Neutrophil (primary cell): ENCODE results near the gene POP7.
A peak's percentile ranks its signal among the peaks of the same experiment; 100 is the strongest.

Experiments used
- H3K27ac ChIP-seq: fragments of 200-600 bp; sonication (generic); 2 replicates; pipeline ENCODE4 v1.5.1; 2016; ENCODE audit warnings: mild to moderate bottlenecking, moderate library complexity
- H3K27me3 ChIP-seq: fragments of 200-600 bp; sonication (generic); 2 replicates; pipeline ENCODE4 v1.6.0; 2016; ENCODE audit warnings: mild to moderate bottlenecking
- H3K36me3 ChIP-seq: fragments of 200-600 bp; sonication (generic); 2 replicates; pipeline ENCODE4 v1.5.1; 2017
- H3K4me1 ChIP-seq, 2 experiments: fragments of 200-600 bp in 1 of 2; sonication (generic) in 1 of 2; 1 replicate in 1 of 2; 2 replicates in 1 of 2; pipeline versions ENCODE4 v1.5.1 to v1.6.1; 2013 to 2016; ENCODE audit warnings: low read depth in 1 of 2, low read length in 1 of 2, mild to moderate bottlenecking in 1 of 2, moderate library complexity in 1 of 2; ENCODE audit not compliant: control insufficient read depth in 1 of 2, insufficient read depth in 1 of 2
- H3K4me3 ChIP-seq, 2 experiments: fragments of 200-600 bp in 1 of 2; sonication (generic) in 1 of 2; 1 replicate in 1 of 2; 2 replicates in 1 of 2; pipeline ENCODE4 v1.5.1; 2013 to 2016; ENCODE audit warnings: low read depth in 1 of 2, low read length in 1 of 2, mild to moderate bottlenecking in 1 of 2, moderate library complexity in 1 of 2
- H3K9me3 ChIP-seq: fragments of 200-600 bp; sonication (generic); 2 replicates; pipeline ENCODE4 v1.5.1; 2016
- TF ChIP-seq, protein P1 (sequence below): fragments of 200-600 bp; sonication (generic); IDR thresholded peaks from 2 replicates; pipeline ENCODE4 v1.5.1; 2016; ENCODE audit warnings: antibody characterized with exemption

The POP7 gene

DNA sequence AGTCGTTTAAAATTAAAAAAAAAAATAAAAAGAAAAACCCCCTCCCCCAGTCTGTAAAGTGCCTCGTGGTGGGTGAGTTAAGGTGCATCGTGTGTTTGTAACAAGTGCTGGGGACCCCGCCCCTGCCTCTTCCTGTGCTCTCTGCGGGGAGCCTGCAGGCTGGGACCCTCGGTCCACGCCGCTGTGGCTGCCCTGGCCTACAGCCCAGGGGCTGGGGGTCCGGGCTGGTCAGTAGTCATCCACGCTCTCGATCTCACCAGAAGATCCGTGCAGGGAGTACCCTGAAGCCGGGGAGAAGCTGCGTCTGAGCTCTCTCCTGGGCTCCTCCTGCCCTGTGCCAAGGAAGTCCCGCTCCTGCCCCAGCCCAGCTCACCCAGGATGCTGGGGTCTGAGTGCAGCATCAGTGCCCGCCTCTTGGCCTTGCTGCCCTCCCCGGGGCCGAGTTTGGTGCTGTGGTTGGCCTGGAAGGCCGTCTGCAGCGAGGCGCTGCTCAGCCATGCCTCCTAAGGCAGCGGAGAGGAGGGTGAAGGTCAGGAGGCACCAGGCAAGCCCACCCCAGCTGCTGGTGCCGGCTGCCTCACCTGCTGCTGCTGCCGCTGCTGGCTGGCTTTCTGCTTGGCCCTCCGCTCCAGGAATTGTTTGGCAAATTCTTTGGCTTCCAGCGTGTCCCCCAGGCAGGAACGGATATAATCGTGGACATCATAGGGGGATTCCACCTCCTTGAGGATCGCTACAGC is 24.3 kb upstream of the POP7 start:
- Histone ChIP-seq H3K27ac (peak overlapping the region; percentile 100), H3K4me3 (no peak overlapping the region), H3K4me1 (peaks cover 38 to 41% of the 10 kb centered on the region in 2 experiments), H3K27me3 (no peaks in the 10 kb centered on the region), H3K36me3 (peaks cover 98% of the 10 kb centered on the region), H3K9me3 (peaks cover 6% of the 10 kb centered on the region)
- TF ChIP-seq, protein P1, sequence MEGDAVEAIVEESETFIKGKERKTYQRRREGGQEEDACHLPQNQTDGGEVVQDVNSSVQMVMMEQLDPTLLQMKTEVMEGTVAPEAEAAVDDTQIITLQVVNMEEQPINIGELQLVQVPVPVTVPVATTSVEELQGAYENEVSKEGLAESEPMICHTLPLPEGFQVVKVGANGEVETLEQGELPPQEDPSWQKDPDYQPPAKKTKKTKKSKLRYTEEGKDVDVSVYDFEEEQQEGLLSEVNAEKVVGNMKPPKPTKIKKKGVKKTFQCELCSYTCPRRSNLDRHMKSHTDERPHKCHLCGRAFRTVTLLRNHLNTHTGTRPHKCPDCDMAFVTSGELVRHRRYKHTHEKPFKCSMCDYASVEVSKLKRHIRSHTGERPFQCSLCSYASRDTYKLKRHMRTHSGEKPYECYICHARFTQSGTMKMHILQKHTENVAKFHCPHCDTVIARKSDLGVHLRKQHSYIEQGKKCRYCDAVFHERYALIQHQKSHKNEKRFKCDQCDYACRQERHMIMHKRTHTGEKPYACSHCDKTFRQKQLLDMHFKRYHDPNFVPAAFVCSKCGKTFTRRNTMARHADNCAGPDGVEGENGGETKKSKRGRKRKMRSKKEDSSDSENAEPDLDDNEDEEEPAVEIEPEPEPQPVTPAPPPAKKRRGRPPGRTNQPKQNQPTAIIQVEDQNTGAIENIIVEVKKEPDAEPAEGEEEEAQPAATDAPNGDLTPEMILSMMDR = no peak

DNA sequence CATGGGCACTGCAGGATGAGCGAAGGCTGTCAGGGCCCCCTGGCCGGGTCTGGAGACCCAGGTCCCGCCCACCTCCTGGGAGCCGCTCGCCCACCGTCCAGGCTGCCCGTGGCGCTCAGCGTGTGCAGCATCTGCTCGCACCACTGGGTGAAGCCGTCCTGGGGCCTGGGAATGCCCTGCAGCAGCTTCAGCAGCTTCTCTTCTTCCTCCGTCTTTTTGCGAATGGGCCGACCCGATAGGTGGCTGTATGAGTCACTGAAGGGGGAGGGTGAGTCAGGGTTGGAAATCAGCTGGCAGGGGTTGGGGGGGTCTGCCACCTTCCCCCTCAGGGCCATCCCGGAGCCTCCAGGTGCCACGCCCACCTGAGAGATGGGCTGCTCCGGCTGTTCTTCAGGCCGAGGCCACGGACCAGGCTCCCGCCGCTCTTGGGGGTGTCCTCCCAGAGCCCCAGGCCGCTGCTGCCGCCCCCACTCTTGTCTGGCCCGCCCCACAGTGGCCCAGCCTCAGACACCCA is 23.6 kb upstream of the POP7 start:
- Histone ChIP-seq H3K4me3 (no peak overlapping the region), H3K9me3 (peaks cover 6% of the 10 kb centered on the region), H3K4me1 (peaks cover 32 to 34% of the 10 kb centered on the region in 2 experiments), H3K27ac (peak overlapping the region; percentile 100), H3K27me3 (no peaks in the 10 kb centered on the region), H3K36me3 (peaks cover 98% of the 10 kb centered on the region)
- TF ChIP-seq, protein P1 = no peak

DNA sequence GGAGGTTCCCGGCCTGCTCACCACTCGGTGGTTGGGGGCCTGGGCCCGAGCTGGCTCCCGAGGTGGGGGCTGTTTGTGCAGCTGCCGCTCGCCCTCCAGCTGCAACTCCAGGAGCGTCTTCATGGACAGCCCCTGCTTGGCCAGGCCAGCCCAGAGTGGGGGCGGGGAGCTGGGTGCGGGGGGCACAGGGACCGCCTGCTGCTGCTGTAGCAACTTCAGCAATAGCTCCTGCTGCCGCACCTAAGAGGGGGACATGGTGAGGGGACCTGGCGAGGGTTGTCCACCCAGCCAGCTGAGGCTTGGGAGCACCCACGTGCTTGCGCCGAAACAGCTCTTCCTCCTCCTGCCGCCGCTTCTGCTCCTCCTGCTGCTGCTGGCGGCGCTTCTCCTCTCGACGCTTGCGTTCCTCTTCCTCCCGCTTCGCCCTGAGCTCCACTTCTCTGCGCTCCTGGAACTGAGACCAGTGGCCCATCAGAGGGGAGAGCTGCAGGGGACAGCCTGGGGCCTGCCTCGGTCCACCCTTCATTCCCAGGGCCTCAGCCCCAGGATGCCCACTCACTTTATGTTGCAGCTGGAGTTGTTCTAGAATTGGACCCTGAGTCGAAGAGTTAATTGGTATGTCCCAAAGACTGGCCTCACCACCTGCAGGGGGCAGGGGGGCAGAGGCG is 22.8 kb upstream of the POP7 start:
- H3K36me3 ChIP-seq = peaks cover 98% of the 10 kb centered on the region

DNA sequence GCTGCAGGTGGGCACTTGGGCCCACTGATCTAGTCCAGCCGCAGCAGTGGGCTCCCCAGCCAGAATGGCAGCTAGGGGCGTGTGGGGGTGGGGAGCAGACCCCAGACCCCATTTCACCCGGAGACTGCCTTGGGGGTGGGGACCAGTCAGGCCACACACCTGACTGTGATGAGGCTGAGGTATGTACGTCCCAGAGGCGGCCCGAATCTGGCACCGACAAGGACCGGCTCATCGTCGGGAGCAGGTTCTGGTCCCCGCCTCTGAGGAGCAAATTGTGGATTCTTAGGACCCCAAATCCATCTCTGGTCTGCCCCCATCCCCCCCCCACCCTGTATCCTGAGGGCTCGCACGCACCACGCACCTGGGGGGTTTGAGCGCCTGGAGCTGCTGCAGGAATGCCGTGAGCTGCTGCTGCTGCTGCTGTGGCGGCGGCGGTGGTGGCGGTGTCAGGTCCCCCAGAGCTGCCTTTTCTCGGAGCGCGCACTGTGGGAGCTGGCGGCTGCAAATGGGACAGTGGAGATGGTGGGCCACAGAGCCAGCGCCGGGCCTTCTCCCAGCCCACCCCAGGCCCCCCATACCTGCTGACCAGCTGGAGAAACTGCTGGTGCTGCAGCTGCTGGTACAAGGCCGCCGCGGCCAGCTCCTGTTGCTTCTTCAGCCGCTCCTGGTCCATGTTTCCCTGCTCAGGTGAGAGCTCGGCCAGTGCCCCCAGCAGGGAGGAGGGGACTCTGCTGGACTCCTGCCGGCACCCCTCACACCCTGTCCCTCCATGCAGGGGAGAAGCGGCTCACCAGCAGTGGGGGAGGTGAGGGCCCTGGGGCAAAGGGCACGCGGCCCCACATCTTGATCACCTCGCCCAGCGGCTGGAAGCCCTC is 22.0 kb upstream of the POP7 start:
- peak overlapping the region; percentile 100 for H3K27ac ChIP-seq
- peaks cover 16 to 18% of the 10 kb centered on the region in 2 experiments for H3K4me1 ChIP-seq
- H3K9me3 ChIP-seq = no peaks in the 10 kb centered on the region
- H3K36me3 ChIP-seq = peaks cover 97% of the 10 kb centered on the region
- H3K4me3 ChIP-seq = no peak overlapping the region
- H3K27me3 ChIP-seq = no peaks in the 10 kb centered on the region
- TF ChIP-seq, protein P1 = no peak

More for the DNA sequence above, 22.8 kb upstream of the POP7 start:
- Histone ChIP-seq H3K27ac (peak overlapping the region; percentile 100), H3K4me1 (peaks cover 24 to 26% of the 10 kb centered on the region in 2 experiments), H3K9me3 (peaks cover 6% of the 10 kb centered on the region), H3K4me3 (no peak overlapping the region), H3K27me3 (no peaks in the 10 kb centered on the region)
- TF ChIP-seq, protein P1 = no peak

DNA sequence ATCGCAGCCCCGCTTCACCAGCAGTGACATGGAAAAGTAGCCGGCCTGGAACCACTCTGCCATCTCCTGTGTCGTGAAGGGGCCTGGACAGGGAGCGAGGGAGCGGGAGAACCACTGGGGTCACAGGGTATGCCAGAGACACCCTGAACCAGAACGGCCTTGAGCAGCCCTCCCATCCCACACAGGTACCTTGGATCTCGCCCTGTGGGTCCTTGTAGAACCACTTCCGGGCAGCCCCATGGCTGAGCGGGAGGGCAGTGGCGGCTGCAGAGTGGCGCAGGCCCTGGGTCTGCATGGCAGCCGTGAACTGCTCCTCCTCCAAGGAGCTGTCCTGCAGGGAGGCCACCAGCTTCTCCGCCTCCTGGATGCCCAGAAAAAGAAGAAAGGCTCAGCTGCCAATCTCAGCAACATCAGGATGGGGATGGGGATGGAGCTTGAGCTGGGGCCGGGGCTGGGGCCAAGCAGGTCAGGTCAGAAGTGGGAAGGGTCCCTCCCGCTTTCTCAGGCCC is 21.3 kb upstream of the POP7 start:
- Histone ChIP-seq H3K36me3 (peaks cover 95% of the 10 kb centered on the region), H3K4me1 (peaks cover 10 to 11% of the 10 kb centered on the region in 2 experiments), H3K27me3 (no peaks in the 10 kb centered on the region), H3K27ac (no peak overlapping the region), H3K4me3 (no peak overlapping the region), H3K9me3 (no peaks in the 10 kb centered on the region)
- TF ChIP-seq, protein P1 = no peak
